Measurements from ENCODE around the gene SLC16A9.

DNA sequence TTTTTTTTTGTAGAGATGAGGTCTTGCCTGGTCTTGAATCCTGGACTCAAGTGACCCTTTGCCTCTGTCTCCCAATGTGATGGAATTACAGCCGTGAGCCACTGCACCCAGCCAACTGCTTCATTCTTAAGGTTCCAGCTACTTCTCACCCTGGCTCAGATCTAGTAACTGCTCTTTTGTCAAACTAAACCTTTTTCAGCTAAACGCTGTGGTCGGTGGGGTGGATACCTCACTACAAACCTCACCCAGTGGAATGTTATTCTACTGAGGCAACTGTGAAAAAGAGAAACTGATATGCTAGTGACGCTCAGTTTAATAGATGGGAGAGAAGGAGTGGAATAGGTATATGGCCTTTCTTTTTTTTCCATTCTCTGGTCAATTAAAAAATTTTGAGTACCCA lies 45.3 kb upstream of the SLC16A9 start:
- TF ChIP-seq CTCF (conservative IDR thresholded peaks at IDR 0.05) (no peak), ZFX (IDR thresholded peaks at IDR 0.05) (no peak)

Measured in C4-2B (cell line).